Breast epithelium (tissue), 4 donors: ENCODE measurements around the gene NCOR1. TPM values are rescaled to one million over a fixed set of nuclear protein-coding genes. Genes with fewer than 3 reads are reported as not detected.

Experiments used
- DNase-seq, 2 donors: peaks; one replicate each; pipeline ENCODE4 v3.0.0-alpha.2; 2019; ENCODE audit warnings: low spot score in 2 of 2
- H3K27ac ChIP-seq, 2 donors: fragments of 200-600 bp; sonication (generic) in 1 of 2; one replicate each; pipeline ENCODE4 v1.5.1; 2016 to 2019; ENCODE audit warnings: mild to moderate bottlenecking in 1 of 2
- H3K27me3 ChIP-seq, 2 donors: fragments of 200-600 bp; sonication (generic) in 1 of 2; one replicate each; pipeline versions ENCODE4 v1.5.1 to v1.6.0; 2017 to 2019; ENCODE audit warnings: control low read depth in 1 of 2, mild to moderate bottlenecking in 1 of 2
- H3K36me3 ChIP-seq: fragments of 200-600 bp; one replicate; pipeline ENCODE4 v1.5.1; 2019
- H3K4me1 ChIP-seq, 2 donors: fragments of 200-600 bp; sonication (generic); one replicate each; pipeline ENCODE4 v1.5.1; 2016 to 2019; ENCODE audit warnings: control low read depth in 1 of 2
- H3K4me3 ChIP-seq, 3 donors: fragments of 200-600 bp; sonication (generic); 1 replicate in 2 of 3; 2 replicates in 1 of 3; pipeline ENCODE4 v1.5.1; 2016 to 2019; ENCODE audit warnings: mild to moderate bottlenecking in 3 of 3, moderate library complexity in 2 of 3
- H3K9me3 ChIP-seq, 2 donors: fragments of 200-600 bp; sonication (generic) in 1 of 2; one replicate each; pipeline ENCODE4 v1.5.1; 2016 to 2019; ENCODE audit warnings: control low read depth in 1 of 2
- POLR2A ChIP-seq: fragments of 450-650 bp; IDR thresholded peaks from one replicate; pipeline ENCODE4 v1.6.1; 2016; ENCODE audit warnings: antibody characterized with exemption, mild to moderate bottlenecking, moderate library complexity
- POLR2AphosphoS5 ChIP-seq, 3 donors: sonication (generic); formaldehyde crosslinking; IDR thresholded peaks; one replicate each; pipeline ENCODE4 v1.6.1; 2017; ENCODE audit warnings: antibody characterized with exemption in 3 of 3
- intact Hi-C: fragments of 100-400 bp; cut with DNase I; formaldehyde crosslinking; loops from one replicate; pipeline ENCODE4 v1.15.1; 2023; ENCODE audit warnings: low total_unique reads
- total RNA-seq, 3 donors: library from RNA; depleted of rRNA; stranded (reverse); fragments of >200 nt; gene quantifications; one replicate each; pipeline ENCODE4 v1.1.0, GENCODE V29; 2016
- TF ChIP-seq, protein P1 (sequence below), 3 donors: fragments of 450-650 bp; IDR thresholded peaks; one replicate each; pipeline ENCODE4 v1.5.1; 2016 to 2017; ENCODE audit warnings: antibody characterized with exemption in 3 of 3, mild to moderate bottlenecking in 3 of 3, moderate library complexity in 3 of 3

NCOR1 gene
- total RNA-seq, result 100 to 1,000 TPM; 118 to 229 (median 174) TPM

DNA sequence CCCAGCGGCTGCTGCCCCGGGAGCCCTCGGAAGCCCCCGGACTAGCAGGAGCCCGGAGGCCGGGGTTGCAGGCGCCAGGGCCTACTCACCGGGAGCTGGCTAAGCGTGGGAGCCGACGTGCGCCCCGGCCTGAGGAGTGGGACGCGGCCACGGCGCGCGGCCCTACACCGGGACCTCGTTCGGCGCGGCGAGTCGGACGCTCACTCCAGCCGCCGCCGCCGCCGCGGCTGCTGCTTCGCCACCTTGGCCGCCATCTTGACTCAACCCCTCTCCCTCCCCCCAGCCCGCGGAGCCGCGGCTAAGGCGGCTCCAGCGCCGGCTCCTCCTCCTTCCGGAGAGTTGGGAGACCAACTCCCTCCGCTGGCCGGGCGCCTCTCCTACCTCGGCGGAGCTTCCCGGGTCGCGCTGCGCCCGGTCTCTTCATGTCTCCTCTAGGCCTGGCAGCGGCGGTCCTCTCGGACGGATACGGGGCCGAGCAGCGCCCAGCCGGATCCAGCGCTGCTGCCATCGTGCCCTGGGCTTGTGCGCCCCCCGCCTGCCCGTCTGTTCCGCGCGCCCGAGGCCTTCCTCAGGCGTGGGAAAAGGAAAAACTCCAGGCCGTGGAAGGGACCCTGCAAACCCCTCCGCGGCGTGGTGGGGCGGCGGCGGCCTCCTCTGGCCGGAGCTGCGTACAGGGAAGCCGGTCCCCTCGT is at the start of gene NCOR1:
TSS of gene NCOR1 (minus strand) at position 262 of the 692 bp plus-strand sequence. CDS start 20,965 bp downstream, outside the sequence.
- Histone ChIP-seq H3K27me3 (no peaks in the 10 kb centered on the region), H3K4me1 (peaks cover 0 to 8% of the 10 kb centered on the region in 2 donors), H3K4me3 (peak within 1 kb of the TSS; percentile 91 to 99 (median 98)), H3K27ac (peak within 1 kb of the TSS; percentile 96 to 98), H3K9me3 (no peaks in the 10 kb centered on the region), H3K36me3 (no peaks in the 10 kb centered on the region)
- intact Hi-C loops, result loop anchor here (10.0 kb wide), 1 partner anchor 1279 kb away; the partner anchor contains the start of gene RASD1
- peak; percentile 63 to 90 (median 86) for TF ChIP-seq POLR2AphosphoS5 (IDR thresholded peaks at IDR 0.05)
- TF ChIP-seq, protein P1, sequence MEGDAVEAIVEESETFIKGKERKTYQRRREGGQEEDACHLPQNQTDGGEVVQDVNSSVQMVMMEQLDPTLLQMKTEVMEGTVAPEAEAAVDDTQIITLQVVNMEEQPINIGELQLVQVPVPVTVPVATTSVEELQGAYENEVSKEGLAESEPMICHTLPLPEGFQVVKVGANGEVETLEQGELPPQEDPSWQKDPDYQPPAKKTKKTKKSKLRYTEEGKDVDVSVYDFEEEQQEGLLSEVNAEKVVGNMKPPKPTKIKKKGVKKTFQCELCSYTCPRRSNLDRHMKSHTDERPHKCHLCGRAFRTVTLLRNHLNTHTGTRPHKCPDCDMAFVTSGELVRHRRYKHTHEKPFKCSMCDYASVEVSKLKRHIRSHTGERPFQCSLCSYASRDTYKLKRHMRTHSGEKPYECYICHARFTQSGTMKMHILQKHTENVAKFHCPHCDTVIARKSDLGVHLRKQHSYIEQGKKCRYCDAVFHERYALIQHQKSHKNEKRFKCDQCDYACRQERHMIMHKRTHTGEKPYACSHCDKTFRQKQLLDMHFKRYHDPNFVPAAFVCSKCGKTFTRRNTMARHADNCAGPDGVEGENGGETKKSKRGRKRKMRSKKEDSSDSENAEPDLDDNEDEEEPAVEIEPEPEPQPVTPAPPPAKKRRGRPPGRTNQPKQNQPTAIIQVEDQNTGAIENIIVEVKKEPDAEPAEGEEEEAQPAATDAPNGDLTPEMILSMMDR (IDR thresholded peaks at IDR 0.05), result peak in 1 of 3 donors; percentile 32
- peak; percentile 83 for TF ChIP-seq POLR2A
- peak; percentile 84 to 90 for DNase-seq

DNA sequence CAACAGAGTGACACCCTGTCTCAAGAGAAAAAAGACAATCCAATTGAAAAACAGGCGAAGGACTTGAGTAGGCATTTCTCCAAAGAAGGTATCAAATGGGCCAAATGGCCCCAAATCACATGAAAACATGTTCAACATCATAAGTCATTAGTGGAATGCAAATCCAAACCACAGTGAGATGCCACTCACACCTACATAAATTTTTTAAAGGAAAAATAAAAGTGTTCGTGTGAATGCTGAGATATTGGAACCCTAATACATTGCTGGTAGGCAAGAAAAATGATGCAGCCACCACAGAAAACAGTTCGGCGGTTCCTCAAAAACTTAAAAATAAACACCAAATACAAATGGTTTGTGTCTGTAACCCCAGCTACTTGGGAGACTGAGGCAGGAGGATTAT is 46.9 kb upstream of the NCOR1 start:
- Histone ChIP-seq H3K4me3 (no peak overlapping the region), H3K27me3 (no peaks in the 10 kb centered on the region), H3K4me1 (no peaks in the 10 kb centered on the region), H3K36me3 (no peaks in the 10 kb centered on the region), H3K27ac (no peak overlapping the region), H3K9me3 (no peaks in the 10 kb centered on the region)
- no peak for DNase-seq
- TF ChIP-seq POLR2AphosphoS5 (IDR thresholded peaks at IDR 0.05), result no peak
- TF ChIP-seq, protein P1 (IDR thresholded peaks at IDR 0.05), result no peak
- no peak for TF ChIP-seq POLR2A
- intact Hi-C loops, result no loop called here

DNA sequence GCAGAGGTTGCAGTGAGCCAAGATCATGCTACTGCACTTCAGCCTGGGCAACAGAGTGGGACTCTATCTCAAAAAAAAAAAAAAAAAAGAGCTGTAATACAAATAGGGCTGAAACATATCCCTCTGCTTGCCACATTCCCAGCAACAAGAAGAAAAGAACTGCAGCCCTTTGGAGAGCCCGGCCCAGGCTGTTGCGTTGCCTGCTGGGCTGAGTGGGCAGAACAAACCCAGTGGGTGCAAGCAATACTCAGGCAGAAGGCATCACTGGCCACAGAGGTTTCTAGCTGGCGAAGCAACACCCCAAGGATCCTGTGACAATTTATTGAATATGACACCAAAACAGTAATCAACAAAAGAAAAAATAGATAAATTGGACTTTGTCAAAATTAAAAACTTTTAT is 45.7 kb upstream of the NCOR1 start:
- intact Hi-C loops, result no loop called here
- Histone ChIP-seq H3K27ac (no peak overlapping the region), H3K4me3 (no peak overlapping the region), H3K36me3 (no peaks in the 10 kb centered on the region), H3K9me3 (no peaks in the 10 kb centered on the region), H3K27me3 (no peaks in the 10 kb centered on the region), H3K4me1 (no peaks in the 10 kb centered on the region)
- TF ChIP-seq POLR2AphosphoS5 (IDR thresholded peaks at IDR 0.05) (no peak), POLR2A (no peak)
- TF ChIP-seq, protein P1 (IDR thresholded peaks at IDR 0.05), result no peak
- DNase-seq, result no peak

DNA sequence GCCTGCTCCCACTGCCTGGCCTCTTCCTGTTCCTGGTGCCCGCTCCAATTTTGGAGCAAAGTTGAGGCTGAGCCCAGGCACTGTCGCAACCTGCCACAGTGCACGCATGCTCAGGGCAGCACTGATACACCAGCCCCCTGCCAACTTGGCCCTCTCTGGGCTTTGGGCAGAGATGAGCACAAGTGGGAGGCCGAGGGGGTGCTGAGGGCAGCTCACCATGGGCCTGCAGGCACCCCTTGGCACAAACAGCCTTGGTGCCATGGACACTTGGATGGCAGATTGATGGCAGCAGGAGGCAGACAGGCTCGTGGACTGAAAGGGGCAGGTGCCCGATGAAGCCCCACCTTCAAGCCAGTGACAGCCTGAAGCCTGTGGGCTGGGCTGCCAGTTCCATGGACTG is 44.6 kb upstream of the NCOR1 start:
- peak overlapping the region in 1 of 2 donors; percentile 10 for H3K27ac ChIP-seq
- TF ChIP-seq POLR2AphosphoS5 (IDR thresholded peaks at IDR 0.05), result no peak
- TF ChIP-seq POLR2A, result no peak
- TF ChIP-seq, protein P1 (IDR thresholded peaks at IDR 0.05), result no peak
- H3K27me3 ChIP-seq, result no peaks in the 10 kb centered on the region
- intact Hi-C loops, result no loop called here
- H3K36me3 ChIP-seq, result no peaks in the 10 kb centered on the region
- H3K4me3 ChIP-seq, result no peak overlapping the region
- H3K4me1 ChIP-seq, result no peaks in the 10 kb centered on the region
- no peaks in the 10 kb centered on the region for H3K9me3 ChIP-seq
- DNase-seq, result no peak

DNA sequence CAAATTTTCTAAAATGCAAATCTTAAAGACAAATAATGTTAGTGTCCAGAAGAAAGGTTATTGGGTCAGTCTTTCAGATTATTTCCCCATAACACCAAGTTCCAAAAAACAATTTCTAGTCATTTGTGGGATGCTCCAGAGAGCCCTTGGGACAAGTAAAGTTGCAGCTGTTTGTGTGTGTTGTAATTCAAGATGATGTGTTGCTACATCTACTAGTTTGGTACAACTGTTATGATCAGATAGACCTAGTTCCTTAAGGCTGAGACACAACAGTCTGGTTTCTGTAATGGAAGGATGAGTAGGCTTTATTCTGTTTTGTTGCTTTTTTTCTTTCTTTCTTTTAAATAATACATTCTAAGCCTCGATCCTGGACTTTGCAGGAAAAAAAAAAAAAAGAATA is 43.6 kb upstream of the NCOR1 start:
- no peak overlapping the region for H3K27ac ChIP-seq
- no peak overlapping the region for H3K4me3 ChIP-seq
- H3K9me3 ChIP-seq, result no peaks in the 10 kb centered on the region
- no peaks in the 10 kb centered on the region for H3K27me3 ChIP-seq
- TF ChIP-seq POLR2AphosphoS5 (IDR thresholded peaks at IDR 0.05) (no peak), POLR2A (no peak)
- TF ChIP-seq, protein P1 (IDR thresholded peaks at IDR 0.05), result no peak
- H3K4me1 ChIP-seq, result no peaks in the 10 kb centered on the region
- intact Hi-C loops, result no loop called here
- H3K36me3 ChIP-seq, result no peaks in the 10 kb centered on the region
- no peak for DNase-seq
